HepG2 (cell line): ENCODE results near the gene SMIM14. TPM values are rescaled to one million over a fixed set of nuclear protein-coding genes. Genes with fewer than 3 reads are reported as not detected.

Experiments
- ATAC-seq: fragments of 200-7000 bp; cut with Tn5 transposase; 3 replicates; pipeline ENCODE4 v1.9.1; 2020; ENCODE audit warnings: mild to moderate bottlenecking, moderate library complexity
- BruUV-seq: library from RNA; stranded (reverse); fragments of 400-500 nt; replicated peaks from 2 replicates; lab custom pipeline; 2021; lab: Mats Ljungman, UMichigan
- CTCF ChIA-PET: fragments of 300-600 bp; formaldehyde crosslinking; extraction: SDS; loops from one replicate; lab custom pipeline; 2021; ENCODE audit warnings: low total read pairs, inconsistent platforms, low intra/inter-chr PET ratio; lab: Yijun Ruan, JAX
- POLR2A ChIA-PET: fragments of 350-600 bp; sonication (Branson Sonifier 250); formaldehyde crosslinking; loops from one replicate; lab custom pipeline; 2020; ENCODE audit warnings: antibody characterized with exemption, inconsistent platforms; lab: Yijun Ruan, JAX
- DNase-seq: peaks from one replicate; pipeline ENCODE4 v3.0.0-alpha.2; 2015; ENCODE audit warnings: low spot score
- FAIRE-seq: peaks from 3 replicates; lab custom pipeline; 2011; peaks lifted over from hg19 to GRCh38; lab: Jason Lieb, UNC
- H2AFZ ChIP-seq: one replicate; pipeline ENCODE4 v1.6.1; 2011; ENCODE audit warnings: low read length, inconsistent platforms
- H3K27ac ChIP-seq: fragments of 300-600 bp; 3 replicates; pipeline ENCODE4 v1.8.0; 2011; ENCODE audit warnings: mixed run types, mild to moderate bottlenecking, mixed read lengths, low read length, inconsistent platforms; ENCODE audit not compliant: insufficient read depth; ENCODE audit errors: extremely low read length
- H3K27me3 ChIP-seq, 2 experiments: fragments of 200-600 bp in 1 of 2; 2 replicates in 1 of 2; 3 replicates in 1 of 2; pipeline versions ENCODE4 v1.6.0 to v1.8.0; 2011; ENCODE audit warnings: low read length in 2 of 2, mild to moderate bottlenecking in 2 of 2, moderate library complexity in 2 of 2, inconsistent platforms in 1 of 2; ENCODE audit not compliant: insufficient read depth in 2 of 2, control insufficient read depth in 1 of 2
- H3K36me3 ChIP-seq, 2 experiments: fragments of 200-600 bp in 1 of 2; replicated peaks in 1 of 2; 2 replicates in 1 of 2; 3 replicates in 1 of 2; pipeline versions ENCODE4 v1.5.1 to v1.8.0; 2011; ENCODE audit warnings: low read length in 2 of 2, inconsistent platforms in 1 of 2; ENCODE audit not compliant: insufficient read depth in 2 of 2, control insufficient read depth in 1 of 2
- H3K4me1 ChIP-seq: 2 replicates; pipeline ENCODE4 v1.5.1; 2012; ENCODE audit warnings: low read length, inconsistent platforms; ENCODE audit not compliant: insufficient read depth
- H3K4me2 ChIP-seq: 2 replicates; pipeline ENCODE4 v1.6.0; 2011; ENCODE audit warnings: low read depth, low read length, inconsistent platforms
- H3K4me3 ChIP-seq, 3 experiments: fragments of 200-600 bp in 1 of 3; sonication (generic), shearing (Covaris generic) in 1 of 3; replicated peaks in 1 of 3; 2 replicates each; pipeline ENCODE4 v1.5.1; 2011 to 2016; ENCODE audit warnings: low read length in 3 of 3, inconsistent platforms in 2 of 3, low read depth in 2 of 3, mild to moderate bottlenecking in 2 of 3, control low read depth in 1 of 3, mixed read lengths in 1 of 3; ENCODE audit not compliant: insufficient read depth in 1 of 3
- H3K79me2 ChIP-seq: one replicate; pipeline ENCODE4 v1.6.1; 2011; ENCODE audit warnings: low read length, inconsistent platforms; ENCODE audit not compliant: insufficient read depth
- H3K9ac ChIP-seq: 2 replicates; pipeline ENCODE4 v1.6.0; 2011; ENCODE audit warnings: mild to moderate bottlenecking, low read depth, low read length, inconsistent platforms; ENCODE audit not compliant: insufficient read depth
- H3K9me3 ChIP-seq: 2 replicates; pipeline ENCODE4 v1.5.1; 2012; ENCODE audit warnings: mild to moderate bottlenecking, low read length
- H4K20me1 ChIP-seq: 2 replicates; pipeline ENCODE4 v1.6.0; 2011; ENCODE audit warnings: inconsistent platforms, mild to moderate bottlenecking, low read length, moderate library complexity; ENCODE audit not compliant: insufficient read depth
- AGO2 ChIP-seq: fragments of 200-400 bp; formaldehyde crosslinking; optimal IDR thresholded peaks from 2 replicates; pipeline ENCODE3; 2017; ENCODE audit warnings: mild to moderate bottlenecking, low read depth, low read length, moderate library complexity
- MTA3 ChIP-seq: sonication (generic); formaldehyde crosslinking; IDR thresholded peaks from 2 replicates; pipeline ENCODE4 v1.4.0; 2020; ENCODE audit warnings: missing genetic modification reagents
- NR2F2 ChIP-seq: IDR thresholded peaks from 2 replicates; pipeline ENCODE4 v1.6.1; 2012; ENCODE audit warnings: low read depth, inconsistent platforms, borderline replicate concordance
- RBFOX2 ChIP-seq: fragments of 200-400 bp; formaldehyde crosslinking; IDR thresholded peaks from 2 replicates; pipeline ENCODE4 v1.6.1; 2017; ENCODE audit warnings: low read depth, mild to moderate bottlenecking, low read length
- TCF7 ChIP-seq: sonication (generic); IDR thresholded peaks from 2 replicates; pipeline ENCODE4 v1.6.1; 2016; ENCODE audit warnings: antibody characterized with exemption, low read depth
- ZBTB7B ChIP-seq: sonication (generic); formaldehyde crosslinking; IDR thresholded peaks from 2 replicates; pipeline ENCODE4 v1.4.0; 2020; ENCODE audit warnings: missing genetic modification reagents
- WGBS: methylation state at CpG from one replicate; pipeline ENCODE4 v1.1.6; 2017; ENCODE audit warnings: low lambda C conversion rate; 5-methylcytosine and 5-hydroxymethylcytosine counted together
- in situ Hi-C: cut with HindIII; loops from 2 replicates; pipeline ENCODE4 v1.10.0; 2017; ENCODE audit warnings: low pct_unique_long_range_greater_than_20kb; ENCODE audit not compliant: extremely low pct_ligation_motif_present
- intact Hi-C: fragments of 100-400 bp; cut with micrococcal nuclease; formaldehyde crosslinking; loops from one replicate; pipeline ENCODE4 v1.10.0; 2022; ENCODE audit not compliant: unreplicated experiment
- polyA plus RNA-seq, 8 experiments: library from polyadenylated mRNA; depleted of rRNA in 3 of 8; stranded (reverse) in 7 of 8; unstranded in 1 of 8; fragments of >200 nt; fragmentation: Illumina TruSeq in 4 of 8; extraction: Trizol in 4 of 8; gene quantifications; 2 replicates each; pipeline versions ENCODE4 v1.2.1 to v1.2.3, GENCODE V29; 2011 to 2016; ENCODE audit warnings: low read depth in 4 of 8, missing spikeins in 1 of 8, mixed read lengths in 1 of 8; ENCODE audit not compliant: insufficient read depth in 1 of 8
- total RNA-seq, 5 experiments: library from RNA; depleted of rRNA; stranded (reverse); fragments of >200 nt; fragmentation: Illumina TruSeq; extraction: Trizol; gene quantifications; 2 replicates each; pipeline ENCODE4 v1.2.3, GENCODE V29; 2016; ENCODE audit warnings: low read depth in 1 of 5
- TF ChIP-seq, protein P1 (sequence below): sonication (generic); formaldehyde crosslinking; IDR thresholded peaks from 2 replicates; pipeline ENCODE4 v1.5.0; 2020; ENCODE audit warnings: missing genetic modification reagents
- TF ChIP-seq, protein P2 (sequence below): sonication (generic); formaldehyde crosslinking; IDR thresholded peaks from 2 replicates; pipeline ENCODE4 v1.4.0; 2020; ENCODE audit warnings: missing genetic modification reagents

SMIM14 gene
- total and polyA plus RNA-seq, 2 of the 13 experiments (the other 11 are each of a cell fraction or from before 2014, with no cell fraction given), result 16.3 to 28.1 TPM

DNA sequence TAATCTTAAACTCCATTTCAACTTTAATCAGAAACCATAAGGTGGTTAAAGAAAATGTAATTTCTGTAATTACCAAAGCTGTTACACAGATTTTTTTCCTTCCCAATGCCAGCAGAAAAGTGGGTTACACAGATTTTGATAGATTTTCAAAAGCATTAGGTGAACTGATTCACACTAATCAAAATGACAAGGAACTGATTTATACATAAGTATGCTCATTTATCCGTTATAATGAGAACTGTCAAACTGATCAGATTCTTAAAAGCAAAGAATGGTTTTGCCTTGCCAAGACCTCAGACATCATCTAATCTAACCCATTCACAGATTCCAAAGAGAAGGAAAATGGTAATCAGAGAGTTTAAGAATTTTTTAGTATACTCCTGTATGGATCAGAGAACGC, 116.6 kb downstream of the SMIM14 start:
- peaks cover 45% of the 10 kb centered on the region for H4K20me1 ChIP-seq
- POLR2A ChIA-PET, result interaction anchor here (1.0 kb wide), 1 partner anchor 37 kb away, joined by 3 read pairs; no protein-coding TSS in a partner anchor
- ATAC-seq (no peak), FAIRE-seq (no peak), DNase-seq (no peak)
- H3K9ac ChIP-seq, result peak overlapping the region; percentile 78
- H3K4me3 ChIP-seq, result peak overlapping the region; percentile 68 to 96 (median 96); a peak in 5 of 6 replicates
- CTCF ChIA-PET, result no interaction called here
- H3K79me2 ChIP-seq, result peaks cover 93% of the 10 kb centered on the region
- BruUV-seq, result no TSS peak
- no peaks in the 10 kb centered on the region for H3K27me3 ChIP-seq
- no peaks in the 10 kb centered on the region for H3K9me3 ChIP-seq
- intact Hi-C loops, result loop anchor here (5.0 kb wide), 1 partner anchor 55 kb away; no protein-coding TSS in a partner anchor
- no peak overlapping the region for H2AFZ ChIP-seq
- H3K27ac ChIP-seq, result peak overlapping the region; percentile 94
- peaks cover 7 to 26% of the 10 kb centered on the region in 2 experiments; a peak in 4 of 5 replicates for H3K36me3 ChIP-seq
- 30% methylated on average over 2 of the region's 2 CpGs for WGBS
- TF ChIP-seq AGO2 (peak; percentile 44), RBFOX2 (peak; percentile 41), NR2F2 (no peak), MTA3 (CRISPR knock-in tag) (no peak), ZBTB7B (CRISPR knock-in tag) (no peak), TCF7 (no peak)
- TF ChIP-seq, protein P1, sequence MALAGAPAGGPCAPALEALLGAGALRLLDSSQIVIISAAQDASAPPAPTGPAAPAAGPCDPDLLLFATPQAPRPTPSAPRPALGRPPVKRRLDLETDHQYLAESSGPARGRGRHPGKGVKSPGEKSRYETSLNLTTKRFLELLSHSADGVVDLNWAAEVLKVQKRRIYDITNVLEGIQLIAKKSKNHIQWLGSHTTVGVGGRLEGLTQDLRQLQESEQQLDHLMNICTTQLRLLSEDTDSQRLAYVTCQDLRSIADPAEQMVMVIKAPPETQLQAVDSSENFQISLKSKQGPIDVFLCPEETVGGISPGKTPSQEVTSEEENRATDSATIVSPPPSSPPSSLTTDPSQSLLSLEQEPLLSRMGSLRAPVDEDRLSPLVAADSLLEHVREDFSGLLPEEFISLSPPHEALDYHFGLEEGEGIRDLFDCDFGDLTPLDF (CRISPR knock-in tag), result no peak
- TF ChIP-seq, protein P2, sequence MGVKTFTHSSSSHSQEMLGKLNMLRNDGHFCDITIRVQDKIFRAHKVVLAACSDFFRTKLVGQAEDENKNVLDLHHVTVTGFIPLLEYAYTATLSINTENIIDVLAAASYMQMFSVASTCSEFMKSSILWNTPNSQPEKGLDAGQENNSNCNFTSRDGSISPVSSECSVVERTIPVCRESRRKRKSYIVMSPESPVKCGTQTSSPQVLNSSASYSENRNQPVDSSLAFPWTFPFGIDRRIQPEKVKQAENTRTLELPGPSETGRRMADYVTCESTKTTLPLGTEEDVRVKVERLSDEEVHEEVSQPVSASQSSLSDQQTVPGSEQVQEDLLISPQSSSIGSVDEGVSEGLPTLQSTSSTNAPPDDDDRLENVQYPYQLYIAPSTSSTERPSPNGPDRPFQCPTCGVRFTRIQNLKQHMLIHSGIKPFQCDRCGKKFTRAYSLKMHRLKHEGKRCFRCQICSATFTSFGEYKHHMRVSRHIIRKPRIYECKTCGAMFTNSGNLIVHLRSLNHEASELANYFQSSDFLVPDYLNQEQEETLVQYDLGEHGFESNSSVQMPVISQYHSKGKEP (CRISPR knock-in tag), result no peak
- peaks cover 59% of the 10 kb centered on the region for H3K4me1 ChIP-seq
- in situ Hi-C loops, result no loop called here
- H3K4me2 ChIP-seq, result peak overlapping the region; percentile 72
